Thoracic aorta (tissue), 2 donors: ENCODE results near the gene NID1. TPM values are rescaled to one million over a fixed set of nuclear protein-coding genes. Genes with fewer than 3 reads are reported as not detected.
"Not testable (repeated sequence)": the region's sequence is repeated elsewhere in the genome, so short reads cannot be mapped to it uniquely, and the experiment has no call there.

Experiments used
- ATAC-seq: fragments of 150-250 bp; one replicate; pipeline ENCODE4 v1.8.0; 2017; ENCODE audit warnings: low read depth; ENCODE audit not compliant: insufficient number of reproducible peaks, low FRiP score
- DNase-seq: peaks from one replicate; pipeline ENCODE4 v3.0.0-alpha.2; 2020; ENCODE audit warnings: low spot score
- H3K27ac ChIP-seq, 2 donors: fragments of 200-600 bp; sonication (generic); 1 replicate in 1 of 2; 2 replicates in 1 of 2; pipeline ENCODE4 v1.5.1; 2016; ENCODE audit warnings: mild to moderate bottlenecking in 2 of 2, moderate library complexity in 2 of 2
- H3K27me3 ChIP-seq: fragments of 200-600 bp; sonication (generic); replicated peaks from 2 replicates; pipeline ENCODE4 v1.6.0; 2016; ENCODE audit warnings: mild to moderate bottlenecking; ENCODE audit not compliant: insufficient read depth
- H3K36me3 ChIP-seq: fragments of 200-600 bp; sonication (generic); one replicate; pipeline ENCODE4 v1.5.1; 2016
- H3K4me1 ChIP-seq, 2 donors: fragments of 200-600 bp; sonication (generic); 1 replicate in 1 of 2; 2 replicates in 1 of 2; pipeline versions ENCODE4 v1.5.1 to v1.6.0; 2016; ENCODE audit warnings: low read depth in 2 of 2, mild to moderate bottlenecking in 1 of 2; ENCODE audit not compliant: control insufficient read depth in 1 of 2
- H3K4me3 ChIP-seq: fragments of 200-600 bp; sonication (generic); 2 replicates; pipeline ENCODE4 v1.5.1; 2016; ENCODE audit warnings: mild to moderate bottlenecking
- H3K9me3 ChIP-seq: fragments of 200-600 bp; sonication (generic); 2 replicates; pipeline ENCODE4 v1.5.1; 2016
- CTCF ChIP-seq: fragments of 200-600 bp; sonication (generic); IDR thresholded peaks from one replicate; pipeline ENCODE4 v1.5.1; 2019; ENCODE audit warnings: antibody characterized with exemption
- total RNA-seq, 2 donors: library from RNA; depleted of rRNA; stranded (reverse); fragments of >200 nt; gene quantifications; one replicate each; pipeline versions ENCODE4 v1.1.0 to v1.2.3, GENCODE V29; 2016

NID1 gene
- total RNA-seq, 2 donors from 2014 or later, result 82.4 to 95.5 TPM

GRCh38 chr1:236098267-236098666 is 33.4 kb upstream of the NID1 start:
- DNase-seq, result no peak

GRCh38 chr1:236096660-236097482 is 32.0 kb upstream of the NID1 start:
- ATAC-seq, H3K27me3 ChIP-seq, H3K4me3 ChIP-seq, H3K36me3 ChIP-seq, H3K9me3 ChIP-seq, H3K4me1 ChIP-seq: not testable (repeated sequence)
- peak overlapping the region in 1 of 2 donors; percentile 18 for H3K27ac ChIP-seq
- DNase-seq, result peak; percentile 77

More at GRCh38 chr1:236098267-236098666, 33.4 kb upstream of the NID1 start:
- Histone ChIP-seq H3K4me3 (no peak overlapping the region), H3K27me3 (no peaks in the 10 kb centered on the region), H3K9me3 (peaks cover 4% of the 10 kb centered on the region), H3K27ac (no peak overlapping the region), H3K36me3 (no peaks in the 10 kb centered on the region), H3K4me1 (no peaks in the 10 kb centered on the region)
- ATAC-seq, result no peak
- TF ChIP-seq CTCF, result no peak

- TF ChIP-seq CTCF, result no peak
- Histone ChIP-seq H3K27me3 (no peaks in the 10 kb centered on the region), H3K4me3 (no peak overlapping the region), H3K36me3 (no peaks in the 10 kb centered on the region), H3K9me3 (peaks cover 4% of the 10 kb centered on the region), H3K27ac (no peak overlapping the region), H3K4me1 (no peaks in the 10 kb centered on the region)
- ATAC-seq (no peak), DNase-seq (no peak)
These were observed 31.0 kb upstream of the NID1 start for GRCh38 chr1:236095705-236096520.

GRCh38 chr1:236092899-236093298 is 28.0 kb upstream of the NID1 start:
- peaks cover 4% of the 10 kb centered on the region for H3K9me3 ChIP-seq
- H3K36me3 ChIP-seq, result no peaks in the 10 kb centered on the region
- ATAC-seq (no peak), DNase-seq (no peak)
- TF ChIP-seq CTCF, result no peak
- H3K4me1 ChIP-seq, result no peaks in the 10 kb centered on the region
- no peak overlapping the region for H3K4me3 ChIP-seq
- H3K27ac ChIP-seq, result no peak overlapping the region
- H3K27me3 ChIP-seq, result no peaks in the 10 kb centered on the region

- no peaks in the 10 kb centered on the region for H3K4me1 ChIP-seq
- no peak overlapping the region for H3K27ac ChIP-seq
- no peak for ATAC-seq
These were observed 27.0 kb upstream of the NID1 start for GRCh38 chr1:236091933-236092318.

More at GRCh38 chr1:236091933-236092318, 27.0 kb upstream of the NID1 start:
- H3K27me3 ChIP-seq, result no peaks in the 10 kb centered on the region
- DNase-seq, result no peak
- H3K36me3 ChIP-seq, result no peaks in the 10 kb centered on the region
- TF ChIP-seq CTCF, result no peak
- peaks cover under 1% of the 10 kb centered on the region for H3K9me3 ChIP-seq
- H3K4me3 ChIP-seq, result no peak overlapping the region
